GM23338 (cell line): ENCODE data around the gene PGLYRP4. TPM values are rescaled to one million over a fixed set of nuclear protein-coding genes. Genes with fewer than 3 reads are reported as not detected.

Experiments used
- ATAC-seq: fragments of 200-7000 bp; cut with Tn5 transposase; 3 replicates; pipeline ENCODE4 v1.9.1; 2020
- DNase-seq: peaks from one replicate; pipeline ENCODE4 v3.0.0-alpha.2; 2015; ENCODE audit warnings: low spot score
- H2AFZ ChIP-seq: fragments of 200-600 bp; sonication (generic); 2 replicates; pipeline ENCODE4 v1.8.0; 2016; ENCODE audit warnings: antibody characterized with exemption, mild to moderate bottlenecking, moderate library complexity
- H3F3A ChIP-seq: fragments of 200-600 bp; sonication (generic); replicated peaks from 2 replicates; pipeline ENCODE4 v1.8.0; 2017; ENCODE audit warnings: antibody characterized with exemption, mixed run types, low read depth
- H3K27ac ChIP-seq: fragments of 200-600 bp; sonication (generic); 2 replicates; pipeline ENCODE4 v1.6.1; 2016; ENCODE audit warnings: low read depth
- H3K27me3 ChIP-seq: fragments of 200-600 bp; sonication (generic); 2 replicates; pipeline ENCODE4 v1.8.0; 2016; ENCODE audit warnings: mild to moderate bottlenecking, mixed run types, moderate library complexity; ENCODE audit not compliant: insufficient read depth
- H3K36me3 ChIP-seq: fragments of 200-600 bp; sonication (generic); 2 replicates; pipeline ENCODE4 v1.8.0; 2016; ENCODE audit warnings: mild to moderate bottlenecking; ENCODE audit not compliant: insufficient read depth
- H3K4me1 ChIP-seq: fragments of 200-600 bp; sonication (generic); 2 replicates; pipeline ENCODE4 v1.8.0; 2016; ENCODE audit warnings: mild to moderate bottlenecking, moderate library complexity; ENCODE audit not compliant: insufficient read depth
- H3K4me2 ChIP-seq: fragments of 200-600 bp; sonication (generic); 2 replicates; pipeline ENCODE4 v1.7.1; 2017; ENCODE audit warnings: mixed run types
- H3K4me3 ChIP-seq: fragments of 200-600 bp; sonication (generic); 2 replicates; pipeline ENCODE4 v1.6.1; 2016; ENCODE audit warnings: mixed run types
- H3K79me2 ChIP-seq: fragments of 200-600 bp; sonication (generic); replicated peaks from 2 replicates; pipeline ENCODE4 v1.8.0; 2017; ENCODE audit warnings: mild to moderate bottlenecking; ENCODE audit not compliant: insufficient read depth
- H3K9me2 ChIP-seq: fragments of 200-600 bp; sonication (generic); 2 replicates; pipeline ENCODE4 v1.8.0; 2017; ENCODE audit not compliant: insufficient read depth
- H4K20me1 ChIP-seq: fragments of 200-600 bp; sonication (generic); replicated peaks from 2 replicates; pipeline ENCODE4 v1.8.0; 2017; ENCODE audit warnings: mild to moderate bottlenecking; ENCODE audit not compliant: insufficient read depth
- H3K27ac Mint-ChIP-seq: 2 replicates; pipeline ENCODE4 v1.8.0; 2020; ENCODE audit warnings: inconsistent platforms, mild to moderate bottlenecking, moderate library complexity, mixed read lengths
- H3K27me3 Mint-ChIP-seq: 3 replicates; pipeline ENCODE4 v1.8.0; 2022; ENCODE audit warnings: low read depth, mild to moderate bottlenecking, moderate library complexity, mixed read lengths, inconsistent platforms; ENCODE audit not compliant: insufficient read depth, poor library complexity
- H3K36me3 Mint-ChIP-seq: 3 replicates; pipeline ENCODE4 v1.8.0; 2021; ENCODE audit warnings: low read depth, mild to moderate bottlenecking, inconsistent platforms, moderate library complexity, mixed read lengths
- H3K4me1 Mint-ChIP-seq: 3 replicates; pipeline ENCODE4 v1.8.0; 2020; ENCODE audit warnings: mild to moderate bottlenecking, inconsistent platforms, mixed read lengths
- H3K4me3 Mint-ChIP-seq: 3 replicates; pipeline ENCODE4 v1.8.0; 2021; ENCODE audit warnings: moderate library complexity, mild to moderate bottlenecking, inconsistent platforms, mixed read lengths
- H3K9me3 Mint-ChIP-seq: 3 replicates; pipeline ENCODE4 v1.8.0; 2020; ENCODE audit warnings: moderate library complexity, mild to moderate bottlenecking, inconsistent platforms, mixed read lengths
- CTCF ChIP-seq, 2 experiments: fragments of 200-600 bp in 1 of 2; sonication (generic) in 1 of 2; conservative IDR thresholded peaks; 2 replicates each; pipeline versions ENCODE4 v1.5.1 to v1.6.1; 2016 to 2017; ENCODE audit warnings: antibody characterized with exemption in 2 of 2, low read depth in 2 of 2, mild to moderate bottlenecking in 2 of 2, moderate library complexity in 1 of 2
- EZH2phosphoT487 ChIP-seq: fragments of 200-600 bp; sonication (generic); IDR thresholded peaks from one replicate; pipeline ENCODE4 v1.8.1; 2018; ENCODE audit warnings: antibody characterized with exemption; ENCODE audit not compliant: unreplicated experiment
- JUNB ChIP-seq: IDR thresholded peaks from one replicate; pipeline ENCODE4 v1.6.1; 2016; ENCODE audit warnings: antibody characterized with exemption; ENCODE audit not compliant: unreplicated experiment
- NANOG ChIP-seq: IDR thresholded peaks from 2 replicates; pipeline ENCODE4 v1.6.1; 2016; ENCODE audit warnings: antibody characterized with exemption, borderline replicate concordance
- POLR2AphosphoS5 ChIP-seq: IDR thresholded peaks from 2 replicates; pipeline ENCODE4 v1.6.1; 2016; ENCODE audit warnings: antibody characterized with exemption, low read depth
- STAT1 ChIP-seq: IDR thresholded peaks from one replicate; pipeline ENCODE4 v1.6.1; 2016; ENCODE audit warnings: antibody characterized with exemption; ENCODE audit not compliant: unreplicated experiment
- ZNF331 ChIP-seq: fragments of 250-450 bp; sonication (Bioruptor Pico); IDR thresholded peaks from 2 replicates; pipeline ENCODE4 v1.5.0; 2020; ENCODE audit warnings: low read depth, mild to moderate bottlenecking, moderate library complexity
- ZNF462 ChIP-seq: fragments of 250-450 bp; sonication (Bioruptor Pico); IDR thresholded peaks from 2 replicates; pipeline ENCODE4 v1.5.0; 2020; ENCODE audit warnings: mild to moderate bottlenecking, moderate library complexity
- polyA plus RNA-seq: library from polyadenylated mRNA; unstranded; fragments of >200 nt; fragmentation: Nextera tagmentation; extraction: Ambion mirVana; gene quantifications from 2 replicates; pipeline ENCODE4 v1.2.1, GENCODE V29; 2016
- total RNA-seq: library from RNA; depleted of rRNA; stranded (reverse); fragments of >200 nt; shearing (Covaris generic); gene quantifications from 2 replicates; pipeline ENCODE4 v1.2.3, GENCODE V29; 2014
- TF ChIP-seq, protein P1 (sequence below): IDR thresholded peaks from one replicate; pipeline ENCODE4 v1.6.1; 2018; ENCODE audit warnings: antibody characterized with exemption; ENCODE audit not compliant: unreplicated experiment
- TF ChIP-seq, protein P2 (sequence below): IDR thresholded peaks from 2 replicates; pipeline ENCODE4 v1.6.1; 2016; ENCODE audit warnings: antibody characterized with exemption

PGLYRP4 gene
- total and polyA plus RNA-seq, 2 experiments from 2014 or later: not detected

DNA sequence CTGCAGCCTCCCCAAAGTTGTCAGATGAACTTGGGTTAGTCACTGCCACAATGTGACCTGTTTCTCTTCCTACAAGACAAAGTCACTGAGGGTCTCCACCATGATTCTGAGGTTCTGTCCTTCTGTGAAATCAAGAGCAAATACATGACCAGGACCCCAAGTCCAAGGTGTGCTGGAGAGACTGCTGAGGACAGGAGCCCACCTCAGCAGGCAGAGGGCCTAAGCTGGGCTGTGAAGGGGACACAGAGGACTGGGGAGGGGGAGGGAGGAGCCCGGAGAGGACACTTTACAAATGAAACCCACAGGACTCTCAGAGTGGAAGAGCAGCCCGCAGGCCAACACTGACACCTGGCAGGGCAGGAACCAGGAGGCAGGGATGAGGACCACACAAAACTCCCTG lies 39.2 kb downstream of the PGLYRP4 start:
- H3K36me3 Mint-ChIP-seq: no peaks in the 10 kb centered on the region

More for the DNA sequence above, 39.2 kb downstream of the PGLYRP4 start:
- ATAC-seq (no peak), DNase-seq (no peak)
- H4K20me1 ChIP-seq: no peaks in the 10 kb centered on the region
- Mint-ChIP-seq H3K4me1 (peaks cover 17% of the 10 kb centered on the region), H3K27ac (no peak overlapping the region), H3K4me3 (no peak overlapping the region), H3K27me3 (peaks cover 14% of the 10 kb centered on the region), H3K9me3 (no peaks in the 10 kb centered on the region; the same call in 2 of the 3 replicates)
- no peak overlapping the region for H3K27ac ChIP-seq
- peaks cover 7% of the 10 kb centered on the region for H3K4me1 ChIP-seq
- no peak overlapping the region for H3K4me3 ChIP-seq
- H3K4me2 ChIP-seq: no peak overlapping the region
- H2AFZ ChIP-seq: no peak overlapping the region
- TF ChIP-seq POLR2AphosphoS5 (no peak), EZH2phosphoT487 (no peak), JUNB (no peak), ZNF331 (CRISPR knock-in tag) (no peak), NANOG (no peak), ZNF462 (no peak), STAT1 (no peak), CTCF (conservative IDR thresholded peaks at IDR 0.05; ENCODE audit: low read depth in 2 of 2) (no peak)
- TF ChIP-seq, protein P1, sequence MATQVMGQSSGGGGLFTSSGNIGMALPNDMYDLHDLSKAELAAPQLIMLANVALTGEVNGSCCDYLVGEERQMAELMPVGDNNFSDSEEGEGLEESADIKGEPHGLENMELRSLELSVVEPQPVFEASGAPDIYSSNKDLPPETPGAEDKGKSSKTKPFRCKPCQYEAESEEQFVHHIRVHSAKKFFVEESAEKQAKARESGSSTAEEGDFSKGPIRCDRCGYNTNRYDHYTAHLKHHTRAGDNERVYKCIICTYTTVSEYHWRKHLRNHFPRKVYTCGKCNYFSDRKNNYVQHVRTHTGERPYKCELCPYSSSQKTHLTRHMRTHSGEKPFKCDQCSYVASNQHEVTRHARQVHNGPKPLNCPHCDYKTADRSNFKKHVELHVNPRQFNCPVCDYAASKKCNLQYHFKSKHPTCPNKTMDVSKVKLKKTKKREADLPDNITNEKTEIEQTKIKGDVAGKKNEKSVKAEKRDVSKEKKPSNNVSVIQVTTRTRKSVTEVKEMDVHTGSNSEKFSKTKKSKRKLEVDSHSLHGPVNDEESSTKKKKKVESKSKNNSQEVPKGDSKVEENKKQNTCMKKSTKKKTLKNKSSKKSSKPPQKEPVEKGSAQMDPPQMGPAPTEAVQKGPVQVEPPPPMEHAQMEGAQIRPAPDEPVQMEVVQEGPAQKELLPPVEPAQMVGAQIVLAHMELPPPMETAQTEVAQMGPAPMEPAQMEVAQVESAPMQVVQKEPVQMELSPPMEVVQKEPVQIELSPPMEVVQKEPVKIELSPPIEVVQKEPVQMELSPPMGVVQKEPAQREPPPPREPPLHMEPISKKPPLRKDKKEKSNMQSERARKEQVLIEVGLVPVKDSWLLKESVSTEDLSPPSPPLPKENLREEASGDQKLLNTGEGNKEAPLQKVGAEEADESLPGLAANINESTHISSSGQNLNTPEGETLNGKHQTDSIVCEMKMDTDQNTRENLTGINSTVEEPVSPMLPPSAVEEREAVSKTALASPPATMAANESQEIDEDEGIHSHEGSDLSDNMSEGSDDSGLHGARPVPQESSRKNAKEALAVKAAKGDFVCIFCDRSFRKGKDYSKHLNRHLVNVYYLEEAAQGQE: no peak
- TF ChIP-seq, protein P2, sequence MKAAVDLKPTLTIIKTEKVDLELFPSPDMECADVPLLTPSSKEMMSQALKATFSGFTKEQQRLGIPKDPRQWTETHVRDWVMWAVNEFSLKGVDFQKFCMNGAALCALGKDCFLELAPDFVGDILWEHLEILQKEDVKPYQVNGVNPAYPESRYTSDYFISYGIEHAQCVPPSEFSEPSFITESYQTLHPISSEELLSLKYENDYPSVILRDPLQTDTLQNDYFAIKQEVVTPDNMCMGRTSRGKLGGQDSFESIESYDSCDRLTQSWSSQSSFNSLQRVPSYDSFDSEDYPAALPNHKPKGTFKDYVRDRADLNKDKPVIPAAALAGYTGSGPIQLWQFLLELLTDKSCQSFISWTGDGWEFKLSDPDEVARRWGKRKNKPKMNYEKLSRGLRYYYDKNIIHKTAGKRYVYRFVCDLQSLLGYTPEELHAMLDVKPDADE: no peak
- H3K9me2 ChIP-seq: no peaks in the 10 kb centered on the region
- no peaks in the 10 kb centered on the region for H3K79me2 ChIP-seq
- no peaks in the 10 kb centered on the region for H3K36me3 ChIP-seq
- no peaks in the 10 kb centered on the region for H3F3A ChIP-seq
- H3K27me3 ChIP-seq: no peaks in the 10 kb centered on the region
